Stimulated activated naive CD4-positive, alpha-beta T cell (primary cell): ENCODE results near the gene KATNB1.
A peak's percentile ranks its signal among the peaks of the same experiment; 100 is the strongest.

ENCODE experiments used
- DNase-seq, 6 experiments: peaks; one replicate each; lab custom pipeline; 2025; lab: John Stamatoyannopoulos, UW

The KATNB1 gene

GRCh38 chr16:57735755-57736418, at the start of gene KATNB1:
TSS of gene KATNB1 (plus strand) at chr16:57735770. CDS start at chr16:57737244, 1,474 bp downstream.
- no peak for DNase-seq

DNA sequence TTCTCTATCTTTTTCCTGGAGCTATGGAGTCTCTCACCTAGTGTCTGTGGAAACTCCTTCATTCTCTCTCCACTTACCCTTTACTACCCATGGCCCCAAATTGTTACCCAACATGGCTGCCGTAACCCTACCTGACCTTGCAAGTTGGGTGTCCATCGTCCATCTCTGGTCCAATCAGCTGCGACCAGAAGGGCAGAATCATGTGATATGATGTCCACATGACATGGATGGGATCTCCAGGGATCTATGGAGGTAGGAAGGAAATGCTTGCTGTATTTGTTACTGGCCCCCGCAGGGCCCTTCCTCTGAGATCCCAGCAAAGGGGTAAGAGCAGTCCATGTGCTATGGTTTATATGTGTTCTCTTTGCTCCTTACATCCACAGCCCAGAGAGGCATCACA, 49.0 kb upstream of the KATNB1 start:
- DNase-seq = no peak

DNA sequence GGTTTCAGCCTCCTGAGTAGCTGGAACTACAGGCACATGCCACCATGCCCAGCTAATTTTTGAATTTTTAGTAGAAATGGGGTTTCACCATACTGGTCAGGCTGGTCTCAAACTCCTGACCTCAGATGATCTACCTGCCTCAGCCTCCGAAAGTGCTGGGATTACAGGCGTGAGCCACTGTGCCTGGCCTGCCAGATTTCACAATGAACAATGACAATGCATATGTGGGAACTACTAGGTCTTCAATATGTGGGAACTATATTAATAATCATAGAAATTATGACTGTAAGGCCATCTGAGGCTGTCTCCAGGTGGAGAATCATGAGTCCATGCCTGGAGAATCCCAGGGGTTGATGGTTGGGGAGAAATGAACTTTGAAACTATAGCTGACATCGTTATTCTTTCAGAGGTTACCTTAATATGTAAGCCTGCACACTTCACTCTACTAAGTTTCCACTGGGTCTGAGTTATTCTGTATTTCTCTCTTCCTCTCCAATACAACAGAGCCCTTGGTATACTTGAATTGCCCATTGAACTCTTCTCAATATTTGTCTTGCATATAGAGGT, 48.1 kb upstream of the KATNB1 start:
- peak in 3 of 6 experiments; percentile 59 to 74 (median 60) for DNase-seq

DNA sequence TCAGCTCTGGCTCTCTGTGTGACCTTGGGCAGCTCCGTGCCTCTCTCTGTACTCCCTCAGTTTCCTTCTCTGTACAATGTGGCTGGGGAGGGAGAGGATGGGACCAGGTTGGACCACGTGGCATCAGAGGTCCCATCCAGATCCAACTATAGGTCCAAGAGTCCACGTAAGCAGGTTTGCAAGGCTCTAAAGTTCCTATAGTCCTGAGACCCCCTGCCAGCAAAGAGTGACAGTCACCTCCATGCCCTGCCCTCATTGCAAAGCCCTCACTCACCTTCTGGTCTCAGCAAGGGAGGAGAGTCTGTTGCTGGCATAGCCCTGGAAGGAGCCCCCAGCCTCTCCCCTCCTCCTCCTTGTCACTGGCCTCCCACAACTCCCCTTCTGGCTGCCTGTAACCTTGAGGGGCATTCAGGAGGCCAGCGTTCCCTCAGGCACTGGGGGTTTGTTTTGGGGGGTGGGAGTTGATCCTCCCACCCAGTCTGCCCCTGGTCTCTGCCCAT, 47.0 kb upstream of the KATNB1 start:
- DNase-seq = no peak

DNA sequence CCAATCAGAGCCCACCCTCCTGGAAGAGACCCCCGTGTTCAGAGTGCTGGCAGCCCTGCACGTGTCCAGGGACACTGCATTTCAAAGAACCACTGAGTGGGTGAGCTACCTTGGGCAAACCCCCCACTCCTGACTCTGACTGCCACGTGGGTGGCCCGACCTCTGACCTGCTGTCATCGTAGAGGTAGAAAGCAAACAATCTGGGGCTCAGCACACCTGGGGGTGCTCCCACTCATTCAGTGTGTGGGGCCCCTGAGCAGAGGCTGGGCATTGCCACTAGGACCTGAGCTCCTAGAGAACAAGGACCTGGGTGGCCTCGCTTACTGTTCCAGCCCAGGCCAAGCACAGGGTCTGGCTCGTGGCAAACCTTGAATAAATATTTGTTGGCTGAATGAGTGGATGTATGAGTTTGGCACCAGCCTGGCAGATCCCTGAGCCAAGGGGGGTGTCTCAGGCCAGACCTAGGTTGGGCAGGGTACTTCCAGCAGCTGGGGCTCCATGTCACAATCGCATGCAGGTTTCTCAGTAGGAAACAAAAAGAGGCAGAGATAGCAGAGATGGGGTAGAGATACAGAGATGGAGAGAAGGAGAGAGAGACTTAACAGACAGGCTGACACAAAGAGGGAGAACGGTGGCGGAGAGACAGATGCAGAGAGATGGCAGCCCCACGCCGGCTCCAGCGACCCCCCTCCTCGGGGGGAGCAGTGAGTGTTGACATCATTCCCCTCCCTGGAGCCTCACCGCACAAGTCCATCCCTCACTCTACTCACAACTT, 46.4 kb upstream of the KATNB1 start:
- no peak for DNase-seq

GRCh38 chr16:57689762-57690558, 45.6 kb upstream of the KATNB1 start:
- peak in 5 of 6 experiments; percentile 21 to 68 (median 61) for DNase-seq

DNA sequence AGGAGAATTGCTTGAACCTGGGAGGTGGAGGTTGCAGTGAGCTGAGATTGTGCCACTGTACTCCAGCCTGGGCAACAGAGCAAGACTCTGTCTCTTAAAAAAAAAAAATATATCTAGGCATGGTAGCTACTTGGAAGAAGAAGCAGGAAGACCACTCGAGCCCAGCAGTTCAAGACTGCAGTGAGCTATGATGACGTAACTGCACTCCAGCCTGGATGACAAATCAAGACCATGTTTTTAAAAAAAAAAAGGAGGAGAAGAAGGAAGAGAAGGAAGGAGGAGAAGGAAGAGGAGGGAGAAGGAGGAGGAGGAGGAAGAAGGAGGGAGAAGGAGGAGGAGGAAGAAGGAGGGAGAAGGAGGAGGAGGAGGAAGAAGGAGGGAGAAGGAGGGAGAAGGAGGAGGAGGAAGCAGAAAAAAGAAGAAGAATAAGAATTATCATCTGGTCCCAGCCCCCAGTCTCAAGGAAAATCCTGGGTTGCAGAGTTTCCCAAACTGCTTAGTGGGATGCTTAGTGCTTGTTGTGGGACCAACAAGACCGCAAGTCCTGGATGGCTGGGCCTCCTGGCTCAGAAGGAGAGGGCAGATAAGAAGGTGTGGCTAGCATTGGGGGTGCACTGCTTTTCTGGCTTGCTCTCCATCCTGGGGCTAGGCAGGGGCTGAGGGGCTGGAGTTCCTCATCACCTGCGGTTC, 44.6 kb upstream of the KATNB1 start:
- DNase-seq = no peak

DNA sequence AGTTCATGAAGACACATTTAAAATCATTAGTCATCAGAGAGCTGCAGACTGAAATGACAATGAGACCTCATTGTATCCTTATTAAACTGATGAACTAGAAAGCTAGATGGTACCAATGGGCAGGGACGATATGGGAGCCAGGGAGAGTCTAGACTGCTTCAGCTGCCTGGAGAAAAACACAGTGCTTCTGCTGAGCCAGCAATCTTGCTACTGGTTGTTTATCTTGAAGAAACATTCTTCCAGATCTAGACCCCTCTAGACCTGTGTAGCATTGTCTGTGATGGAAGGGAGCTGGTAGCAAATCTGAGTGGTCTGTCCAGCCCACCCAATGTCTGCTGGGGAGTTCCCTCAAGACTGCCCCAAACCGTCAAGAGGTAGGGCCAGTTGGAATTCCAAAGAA, 42.9 kb upstream of the KATNB1 start:
- no peak for DNase-seq

GRCh38 chr16:57693550-57693949, 42.0 kb upstream of the KATNB1 start:
- no peak for DNase-seq

DNA sequence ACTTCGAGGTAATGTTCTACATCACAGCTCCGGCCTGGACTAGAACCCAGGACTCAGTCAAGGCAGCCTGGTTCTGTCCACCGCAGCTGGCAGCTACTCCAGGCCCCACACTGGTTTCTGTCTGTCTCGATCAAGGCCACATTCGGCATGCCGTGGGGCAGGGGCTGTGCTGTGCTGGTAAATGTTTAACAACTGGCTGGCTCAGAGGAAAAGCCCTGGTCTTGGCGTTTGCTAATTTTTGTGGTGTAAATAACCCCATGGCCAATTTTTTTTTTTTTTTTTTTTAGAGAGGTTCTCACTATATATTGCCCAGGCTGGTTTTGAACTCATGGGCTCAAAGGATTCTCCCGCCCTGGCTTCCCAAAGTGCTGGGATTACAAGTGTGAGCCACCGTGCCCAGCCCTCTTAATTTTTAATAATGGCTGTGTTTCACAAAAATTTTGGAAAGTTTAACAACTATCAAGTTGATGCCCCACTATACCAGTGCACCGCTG, 41.3 kb upstream of the KATNB1 start:
- no peak for DNase-seq

DNA sequence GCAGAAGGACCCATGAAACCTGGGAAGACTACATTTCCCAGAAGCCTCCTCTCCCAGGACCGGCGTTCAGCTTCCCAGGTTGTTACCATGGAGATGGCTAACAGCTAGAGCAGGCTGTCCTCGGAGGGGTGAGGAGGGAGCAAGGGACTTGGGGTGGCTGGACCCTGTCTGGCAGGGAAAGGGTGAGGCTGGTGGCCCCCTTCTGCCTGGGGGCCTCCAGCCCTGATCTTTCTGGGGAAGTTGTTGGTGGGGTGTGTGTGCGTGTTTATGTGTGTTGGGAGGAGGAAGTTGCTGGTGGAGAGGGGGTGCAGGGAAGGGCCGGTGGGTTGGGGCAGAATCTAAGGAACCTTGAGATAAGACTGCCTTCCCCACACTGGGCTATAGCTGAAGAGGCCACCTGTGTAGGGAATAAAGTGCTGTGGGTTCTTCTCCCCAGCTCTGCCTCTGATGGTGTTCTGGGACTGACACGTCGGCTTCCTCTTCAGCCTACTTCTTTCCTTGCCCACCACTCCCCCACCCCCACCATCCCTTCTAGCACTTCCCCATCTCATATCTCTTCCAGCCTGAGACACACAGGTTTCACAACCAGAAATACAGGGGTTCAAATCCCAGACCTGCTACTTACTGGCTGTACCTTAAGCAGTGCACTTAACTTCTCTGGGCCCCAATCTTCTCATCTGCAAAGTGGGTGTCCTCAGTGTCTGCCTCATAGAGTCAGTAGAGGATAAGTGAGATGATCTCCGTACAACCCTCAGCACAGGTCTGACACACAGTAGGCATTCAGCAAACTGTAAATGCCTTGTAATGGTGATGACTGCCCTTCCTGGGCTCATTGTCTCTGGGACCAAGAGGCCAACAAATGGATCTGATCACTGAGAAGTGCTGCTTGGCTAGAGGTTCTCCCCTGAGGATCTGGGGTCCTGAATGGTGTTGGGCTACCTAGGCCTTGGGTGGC, 40.6 kb upstream of the KATNB1 start, which contains the start of gene DRC7:
Gene DRC7, plus strand, starts transcription at position 82 of the 955 bp plus-strand sequence. CDS start 3,144 bp downstream, outside the sequence.
- DNase-seq = peak in 1 of 6 experiments; percentile 4

DNA sequence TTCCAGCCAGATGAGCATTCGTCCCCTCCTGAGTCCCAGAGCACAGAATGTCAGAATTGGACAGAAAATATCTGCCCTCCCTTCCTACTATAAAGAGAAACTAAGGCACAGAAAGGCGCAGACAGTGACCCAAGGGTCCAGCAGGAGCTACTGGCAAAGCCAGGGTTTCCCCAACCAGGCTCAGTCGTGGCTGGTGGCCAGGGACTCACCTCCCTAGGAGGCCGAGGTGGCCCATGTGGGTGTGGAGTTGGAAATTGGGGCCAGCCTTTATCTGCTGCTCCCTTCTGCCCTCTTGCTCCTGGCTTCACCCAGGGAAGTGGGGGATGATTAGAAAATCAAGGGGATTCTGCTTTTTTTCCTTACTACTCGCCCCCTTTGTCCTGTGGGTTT, 39.9 kb upstream of the KATNB1 start:
- DNase-seq = no peak

- DNase-seq = no peak
Measured at GRCh38 chr16:57696240-57696639, 39.3 kb upstream of the KATNB1 start.

GRCh38 chr16:57697896-57698537, 37.6 kb upstream of the KATNB1 start:
- DNase-seq = no peak

GRCh38 chr16:57698812-57699405, 36.7 kb upstream of the KATNB1 start:
- DNase-seq = no peak

GRCh38 chr16:57699481-57699880, 36.1 kb upstream of the KATNB1 start:
- no peak for DNase-seq

GRCh38 chr16:57699899-57700298, 35.7 kb upstream of the KATNB1 start:
- DNase-seq = no peak

DNA sequence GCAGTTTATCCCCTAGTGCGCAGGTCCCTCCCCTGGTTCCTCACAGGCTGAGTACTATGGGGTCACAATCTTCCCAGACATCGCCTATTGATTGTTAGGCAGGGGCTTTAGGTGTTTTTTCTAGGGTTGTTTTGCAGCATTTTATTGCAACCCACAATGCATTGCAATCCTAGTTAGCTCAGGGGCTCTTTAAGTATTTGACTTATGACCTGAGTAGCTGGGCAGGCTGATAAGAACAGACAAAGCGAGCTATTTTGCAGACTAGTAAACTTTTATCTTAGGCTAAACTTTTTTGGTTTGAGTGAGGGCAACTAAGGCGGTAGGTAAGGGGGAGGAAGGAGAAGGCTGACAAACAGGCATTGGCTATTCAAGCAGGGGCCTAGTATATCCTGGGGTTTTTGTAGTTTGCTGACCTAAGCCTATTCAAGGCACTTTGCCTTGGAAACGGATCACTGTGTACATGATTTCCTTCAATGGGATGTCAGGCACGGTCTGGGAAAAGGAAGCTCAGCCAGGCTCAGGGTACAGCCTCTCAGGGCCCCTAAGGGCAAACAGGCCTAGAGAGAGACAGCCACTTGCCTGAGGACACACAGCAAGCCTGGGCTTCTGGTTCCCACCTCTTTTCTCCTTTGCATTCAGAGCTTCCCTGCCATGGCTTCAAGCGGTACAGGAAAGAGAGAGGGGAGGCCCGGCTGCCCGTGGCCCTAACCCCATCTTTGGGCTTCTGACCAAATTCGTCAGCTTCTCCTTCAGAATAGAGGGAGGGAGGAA, 34.6 kb upstream of the KATNB1 start:
- no peak for DNase-seq
